HG03060 (cell line): Measurements from ENCODE around the gene RAD1.
"Not testable (repeated sequence)": the region's sequence is repeated elsewhere in the genome, so short reads cannot be mapped to it uniquely, and the experiment has no call there.

ENCODE experiments used
- ATAC-seq: cut with Tn5 transposase; IDR thresholded peaks from one replicate; pipeline ENCODE4 v1.9.1; 2021; ENCODE audit warnings: low read depth, moderate number of reproducible peaks; ENCODE audit not compliant: unreplicated experiment

The RAD1 gene, protein sequence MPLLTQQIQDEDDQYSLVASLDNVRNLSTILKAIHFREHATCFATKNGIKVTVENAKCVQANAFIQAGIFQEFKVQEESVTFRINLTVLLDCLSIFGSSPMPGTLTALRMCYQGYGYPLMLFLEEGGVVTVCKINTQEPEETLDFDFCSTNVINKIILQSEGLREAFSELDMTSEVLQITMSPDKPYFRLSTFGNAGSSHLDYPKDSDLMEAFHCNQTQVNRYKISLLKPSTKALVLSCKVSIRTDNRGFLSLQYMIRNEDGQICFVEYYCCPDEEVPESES

GRCh38 chr5:34915139-34915855 lies at the start of gene RAD1, which contains the start of gene BRIX1:
Gene RAD1, minus strand, starts transcription at chr5:34915504. Its CDS starts 612 bp downstream, at chr5:34914892.
Gene BRIX1, plus strand, starts transcription at chr5:34915711. Its CDS starts 28 bp downstream, at chr5:34915739.
- ATAC-seq: peak; percentile 84

GRCh38 chr5:34959323-34959722 lies 44.0 kb upstream of the RAD1 start:
- peak; percentile 91 for ATAC-seq

DNA sequence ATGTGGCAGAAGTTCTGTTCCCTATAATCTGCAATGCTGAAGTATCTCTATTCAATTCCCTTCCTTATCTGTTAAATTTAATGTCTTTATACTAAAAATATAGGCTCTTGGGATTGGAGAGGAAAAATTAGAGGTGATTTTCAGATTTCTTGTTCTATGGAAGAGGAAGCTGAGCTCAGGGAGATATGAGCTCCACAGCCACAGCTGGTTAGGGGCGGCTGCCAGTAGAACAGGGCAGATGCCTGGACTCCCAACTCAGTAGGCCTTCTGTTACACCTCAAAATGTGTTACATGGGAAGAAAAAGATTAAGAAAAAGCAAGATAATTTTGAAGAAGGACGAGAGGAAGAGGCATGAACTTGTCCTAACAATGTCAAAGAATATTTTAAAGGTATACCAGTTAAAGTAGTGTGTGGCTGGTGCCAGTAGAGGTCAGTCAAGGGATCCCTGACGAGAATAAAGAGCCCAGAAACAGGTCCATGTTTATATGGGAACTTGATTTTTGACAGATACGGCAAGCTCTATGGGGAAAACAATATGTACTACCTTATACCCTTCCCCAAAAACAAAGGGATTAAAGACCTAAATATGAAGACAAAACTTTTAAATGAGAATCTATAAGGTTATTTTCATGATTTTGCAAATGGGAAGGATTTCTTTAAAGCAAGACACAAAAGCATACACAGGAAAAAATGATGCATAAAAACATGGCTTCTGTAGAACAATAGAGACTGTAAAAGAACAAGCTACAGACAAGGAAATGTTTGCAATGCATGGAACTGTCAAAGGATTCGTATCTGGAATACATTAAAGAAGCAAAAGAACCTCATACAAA lies 42.8 kb upstream of the RAD1 start:
- ATAC-seq: no peak

DNA sequence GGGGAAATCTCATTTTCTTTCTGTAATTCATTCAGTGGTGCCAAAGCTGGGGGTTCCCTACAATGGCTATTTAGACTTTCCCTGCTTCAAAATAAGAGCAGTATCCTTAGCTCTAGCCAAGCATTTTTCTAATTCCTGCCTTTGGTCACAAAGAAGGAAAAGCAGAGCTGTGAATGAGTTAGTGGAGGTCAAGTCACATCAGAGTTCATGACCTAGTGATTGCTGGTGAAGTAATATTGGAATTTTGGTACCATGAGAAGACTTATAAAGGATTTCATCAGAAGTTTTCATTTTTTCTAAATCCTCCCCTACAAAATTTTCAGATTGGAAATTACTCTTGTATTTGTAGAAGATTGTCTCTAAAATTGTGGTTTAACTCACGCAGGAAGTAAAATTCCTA lies 42.0 kb upstream of the RAD1 start:
- ATAC-seq: no peak

DNA sequence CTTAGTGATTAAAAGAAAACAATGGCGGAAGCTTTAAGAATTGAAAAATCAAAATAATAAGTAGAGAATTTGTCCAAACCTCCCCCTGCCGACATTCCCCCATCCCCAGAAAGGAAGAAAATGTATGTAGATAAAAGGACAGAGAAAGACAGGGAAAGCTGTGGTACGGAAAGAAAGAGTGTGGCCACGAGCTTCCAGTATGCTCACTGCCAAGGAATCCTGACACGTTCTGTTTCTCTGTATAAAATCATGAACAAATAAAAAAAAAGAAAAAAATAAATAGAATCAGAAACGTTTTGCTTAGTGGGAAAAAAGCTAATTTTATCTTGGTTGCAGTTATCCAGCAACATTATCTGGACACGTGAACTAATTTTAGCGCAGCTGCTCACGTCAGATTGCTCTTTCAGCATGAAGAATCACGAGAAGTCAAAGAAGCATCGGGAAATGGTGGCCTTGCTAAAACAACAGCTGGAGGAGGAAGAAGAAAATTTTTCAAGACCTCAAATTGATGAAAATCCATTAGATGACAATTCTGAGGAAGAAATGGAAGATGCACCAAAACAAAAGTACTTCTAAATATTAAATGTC lies 29.2 kb upstream of the RAD1 start:
- no peak for ATAC-seq

GRCh38 chr5:34944044-34944443 lies 28.7 kb upstream of the RAD1 start:
- no peak for ATAC-seq

GRCh38 chr5:34941936-34942335 lies 26.6 kb upstream of the RAD1 start:
- no peak for ATAC-seq

DNA sequence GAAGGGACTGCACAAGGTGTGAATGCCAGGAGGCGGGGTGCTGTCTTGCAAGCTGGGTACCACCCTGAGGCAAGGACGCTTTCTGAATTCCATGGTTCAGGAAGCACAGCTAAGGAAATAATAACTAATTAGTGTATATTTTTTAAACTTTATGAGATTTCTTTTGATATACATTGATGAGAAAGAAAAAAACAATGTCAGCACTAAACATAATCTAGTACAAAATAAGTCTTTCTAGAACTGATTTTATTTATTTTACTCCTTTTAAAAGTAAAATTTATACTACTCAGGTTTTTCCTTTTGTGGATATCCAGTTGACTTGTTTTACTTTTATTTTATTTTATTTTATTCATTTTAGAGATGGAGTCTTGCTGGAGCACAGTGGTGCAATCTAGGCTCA lies 17.6 kb upstream of the RAD1 start:
- no peak for ATAC-seq

DNA sequence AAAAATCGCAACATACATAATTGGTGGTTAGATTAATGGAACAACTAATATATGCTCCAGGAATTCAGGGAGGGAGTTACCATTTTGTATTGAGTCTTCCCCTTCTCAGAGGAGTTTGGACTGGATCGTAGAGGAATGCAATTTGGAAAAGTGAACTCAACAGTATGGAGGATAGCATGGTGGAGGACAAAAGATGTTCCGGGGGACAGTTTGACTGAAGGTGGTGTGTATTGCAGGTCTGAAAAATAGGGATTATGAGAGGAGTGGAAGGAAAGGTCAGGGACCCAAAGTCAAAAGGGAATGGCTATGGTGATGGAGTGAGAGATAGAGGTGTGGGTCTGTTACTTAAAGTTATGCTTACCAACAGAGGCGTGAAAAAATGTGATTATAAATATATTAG lies 15.6 kb upstream of the RAD1 start:
- no peak for ATAC-seq

DNA sequence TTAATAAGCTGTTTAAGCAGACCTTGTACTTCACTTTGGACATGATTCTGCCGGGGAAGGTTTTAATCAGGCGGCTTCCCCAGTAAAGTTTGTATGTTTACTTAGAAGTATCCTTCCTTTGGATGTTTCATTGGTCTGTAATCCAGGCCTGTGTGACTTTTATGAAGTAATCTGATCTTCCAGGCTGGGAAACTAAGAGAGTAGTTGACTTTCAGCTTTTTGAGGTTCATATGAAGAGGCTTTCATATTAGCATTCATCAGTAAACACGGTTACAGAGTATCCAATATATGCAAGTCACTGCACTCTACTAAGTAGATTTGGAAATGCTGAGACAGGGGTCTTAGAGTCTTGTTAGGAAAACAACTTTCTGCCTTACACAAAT lies 15.1 kb upstream of the RAD1 start:
- ATAC-seq: no peak

- ATAC-seq: peak; percentile 54
Measured at GRCh38 chr5:34929720-34930461, 14.6 kb upstream of the RAD1 start.

DNA sequence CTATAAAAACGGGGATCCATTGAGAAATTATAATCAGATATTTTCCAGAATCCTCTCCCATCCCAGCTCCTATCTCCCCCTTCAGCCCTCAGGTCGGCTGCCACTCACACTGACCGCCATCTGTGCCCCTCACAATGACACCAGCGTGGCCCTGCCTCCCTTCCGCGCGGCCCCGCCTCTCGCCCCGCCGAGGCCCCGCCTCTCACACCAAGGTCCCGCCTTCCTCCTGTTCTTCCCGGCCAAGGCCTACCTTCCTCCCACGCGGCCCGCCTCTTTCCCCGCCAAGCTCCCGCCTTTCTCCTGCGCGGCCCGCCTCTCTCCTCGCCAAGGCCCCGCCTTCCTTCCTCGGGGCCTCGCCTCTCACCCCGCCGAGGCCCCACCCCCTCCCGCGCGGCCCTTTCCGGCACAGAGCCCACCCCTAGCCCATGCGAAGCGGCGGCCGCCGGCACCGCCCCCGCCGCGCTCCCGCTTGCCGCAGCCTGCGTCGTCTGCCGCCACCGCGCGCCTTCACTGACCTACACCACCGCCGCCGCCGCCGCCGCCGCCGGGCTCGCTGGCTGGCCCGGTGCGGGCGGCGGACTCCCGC lies 13.9 kb upstream of the RAD1 start, which contains the start of gene DNAJC21:
TSS of gene DNAJC21 (plus strand) at position 426 of the 586 bp plus-strand sequence. CDS start 261 bp downstream, outside the sequence.
- ATAC-seq: peak; percentile 75

GRCh38 chr5:34928267-34928666 lies 13.0 kb upstream of the RAD1 start:
- ATAC-seq: no peak

DNA sequence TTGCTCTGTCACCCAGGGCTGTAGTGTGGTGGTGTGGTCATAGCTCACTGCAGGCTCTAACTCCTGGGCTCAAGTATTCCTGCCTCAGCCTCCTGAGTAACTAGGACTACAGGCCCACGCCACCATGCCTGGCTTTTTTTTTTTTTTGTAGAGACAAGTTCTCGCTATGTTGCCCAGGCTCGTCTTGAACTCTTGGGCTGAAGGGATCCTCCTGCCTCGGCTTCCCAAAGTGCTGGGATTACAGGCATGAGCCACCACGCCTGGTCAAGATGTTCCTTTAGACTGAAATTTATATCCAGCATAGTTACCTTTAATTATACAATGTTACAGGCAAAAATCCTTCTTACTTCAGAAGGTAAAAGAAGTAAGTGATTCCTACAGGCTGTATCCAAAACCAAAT lies 12.5 kb upstream of the RAD1 start:
- ATAC-seq: no peak

DNA sequence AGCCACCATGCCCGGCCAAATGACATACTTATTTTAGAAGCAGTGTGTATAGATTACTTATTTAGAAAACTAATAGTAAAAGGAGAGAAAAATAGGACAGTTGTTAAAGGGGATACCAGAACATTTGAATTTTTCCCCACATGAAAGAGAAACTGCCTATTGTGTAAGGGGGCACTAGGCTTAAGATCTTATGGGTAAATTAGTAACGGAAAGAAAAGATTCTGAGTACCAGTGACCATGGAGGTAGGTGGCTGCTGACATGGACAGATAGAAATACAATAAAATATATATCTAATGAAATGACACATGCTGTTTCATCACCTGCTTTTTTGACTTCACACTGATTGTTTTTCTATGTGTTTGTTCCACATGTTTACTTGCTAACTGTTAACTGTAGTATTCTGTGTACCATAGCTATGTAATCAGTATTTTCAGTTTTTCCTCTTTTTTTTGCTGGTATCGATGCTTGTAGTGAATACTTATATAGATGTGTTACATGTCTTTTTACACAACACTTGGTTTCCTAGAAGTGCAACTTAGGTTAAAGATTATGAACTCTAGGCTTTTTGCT lies 11.1 kb upstream of the RAD1 start:
- ATAC-seq: no peak

DNA sequence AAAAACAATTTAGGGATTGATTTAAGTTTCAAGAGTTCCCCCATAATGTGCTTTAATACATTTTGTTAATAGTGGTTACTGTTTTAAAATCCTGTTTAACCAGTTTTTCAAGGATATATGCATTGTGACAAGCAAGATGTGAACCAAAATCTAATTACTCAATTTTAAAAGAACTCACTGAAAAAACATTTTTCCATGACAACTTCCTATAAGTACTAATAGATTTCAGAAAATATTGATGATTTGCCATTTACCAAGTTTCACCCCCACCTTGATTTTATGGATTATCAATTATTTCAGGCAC lies 9.1 kb upstream of the RAD1 start:
- ATAC-seq: no peak

DNA sequence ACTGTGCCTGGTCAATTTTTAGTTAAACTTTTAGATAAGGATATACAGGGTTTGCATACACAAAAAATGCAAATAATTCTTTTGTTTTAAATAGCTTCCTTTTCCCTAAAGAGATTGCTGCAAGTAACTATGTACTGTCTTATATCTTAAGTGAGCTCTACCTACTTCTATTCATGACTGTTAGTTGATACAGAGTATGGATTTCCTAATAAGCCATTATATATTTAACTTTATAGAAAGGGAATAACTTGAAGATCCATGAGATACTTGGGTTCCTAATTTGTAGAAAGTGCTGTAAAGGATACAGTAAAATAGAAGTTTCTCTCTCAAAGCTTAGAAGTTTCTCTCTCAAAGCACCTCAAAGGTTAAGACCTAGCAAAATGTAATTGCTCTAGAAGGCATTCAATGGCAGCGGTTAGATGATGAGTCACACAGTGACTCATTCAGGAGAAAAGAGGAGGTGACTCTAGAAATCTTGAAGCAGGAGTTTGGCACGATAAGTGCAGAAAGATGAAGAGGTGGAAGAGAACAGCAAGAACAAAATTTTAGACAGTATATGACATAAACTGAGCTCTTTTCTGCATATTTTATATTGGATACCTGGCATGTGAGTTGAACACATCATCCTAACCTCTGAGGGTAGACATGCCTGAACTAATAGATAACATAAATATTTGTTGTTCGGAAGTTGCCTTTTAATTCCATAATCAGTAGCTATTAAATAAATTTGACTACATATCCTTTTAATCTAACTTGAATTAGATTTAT lies 8.6 kb upstream of the RAD1 start:
- peak; percentile 73 for ATAC-seq

DNA sequence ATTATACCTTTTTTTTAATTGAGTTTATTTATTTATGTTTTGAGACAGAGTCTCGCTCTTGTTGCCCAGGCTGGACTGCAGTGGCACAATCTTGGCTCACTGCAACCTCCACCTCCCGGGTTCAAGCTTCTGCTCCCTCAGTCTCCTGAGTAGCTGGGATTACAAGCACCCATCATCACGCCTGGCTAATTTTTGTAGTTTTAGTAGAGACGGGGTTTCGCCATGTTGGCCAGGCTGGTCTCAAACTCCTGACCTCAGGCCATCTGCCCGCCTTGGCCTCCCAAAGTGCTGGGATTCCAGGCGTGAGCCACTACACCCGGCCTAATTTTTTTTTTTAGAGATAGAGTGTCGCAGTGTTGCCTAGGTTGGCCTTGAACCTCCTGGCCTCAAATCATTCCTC lies 8.0 kb upstream of the RAD1 start:
- not testable (repeated sequence) for ATAC-seq

GRCh38 chr5:34919077-34919476 lies 3.8 kb upstream of the RAD1 start:
- no peak for ATAC-seq
